Endodermal cell (in vitro differentiated cells): Measurements from ENCODE around the gene EIF3L. TPM values are rescaled to one million over a fixed set of nuclear protein-coding genes. Genes with fewer than 3 reads are reported as not detected.

Experiments
- DNase-seq: peaks from one replicate; pipeline ENCODE4 v3.0.0-alpha.2; 2017
- H3K27ac ChIP-seq: 2 replicates; pipeline ENCODE4 v1.5.1; 2013; ENCODE audit warnings: mild to moderate bottlenecking, low read depth, low read length, moderate library complexity
- H3K27me3 ChIP-seq: 2 replicates; pipeline ENCODE4 v1.6.1; 2013; ENCODE audit warnings: mild to moderate bottlenecking, low read length, moderate library complexity; ENCODE audit not compliant: insufficient read depth, control insufficient read depth, poor library complexity, severe bottlenecking
- H3K36me3 ChIP-seq: 2 replicates; pipeline ENCODE4 v1.7.0; 2013; ENCODE audit warnings: mild to moderate bottlenecking, low read length, moderate library complexity; ENCODE audit not compliant: control insufficient read depth, insufficient read depth
- H3K4me1 ChIP-seq: one replicate; pipeline ENCODE4 v1.7.0; 2013; ENCODE audit warnings: low read length; ENCODE audit not compliant: control insufficient read depth, insufficient read depth
- H3K4me3 ChIP-seq: 2 replicates; pipeline ENCODE4 v1.5.1; 2013; ENCODE audit warnings: mild to moderate bottlenecking, low read length, moderate library complexity
- H3K9ac ChIP-seq: 2 replicates; pipeline ENCODE4 v1.6.1; 2013; ENCODE audit warnings: mild to moderate bottlenecking, low read length, moderate library complexity; ENCODE audit not compliant: poor library complexity, severe bottlenecking; ENCODE audit errors: extremely low read depth
- H3K9me3 ChIP-seq: 2 replicates; pipeline ENCODE4 v1.6.1; 2013; ENCODE audit warnings: mild to moderate bottlenecking, low read length, moderate library complexity; ENCODE audit not compliant: control insufficient read depth
- H3K27ac Mint-ChIP-seq: 2 replicates; pipeline ENCODE4 v1.8.0; 2020; ENCODE audit warnings: mixed read lengths
- H3K27me3 Mint-ChIP-seq: 2 replicates; pipeline ENCODE4 v1.8.0; 2021; ENCODE audit warnings: mild to moderate bottlenecking, mixed read lengths; ENCODE audit not compliant: insufficient read depth
- H3K36me3 Mint-ChIP-seq: 2 replicates; pipeline ENCODE4 v1.8.0; 2020; ENCODE audit warnings: low read depth, mixed read lengths
- H3K4me1 Mint-ChIP-seq: 2 replicates; pipeline ENCODE4 v1.8.0; 2020; ENCODE audit warnings: mixed read lengths
- H3K4me3 Mint-ChIP-seq: 2 replicates; pipeline ENCODE4 v1.8.0; 2020; ENCODE audit warnings: mild to moderate bottlenecking, moderate library complexity, mixed read lengths
- H3K9me3 Mint-ChIP-seq: 2 replicates; pipeline ENCODE4 v1.8.0; 2020; ENCODE audit warnings: mild to moderate bottlenecking, mixed read lengths
- CTCF ChIP-seq: fragments of 200-600 bp; sonication (generic); conservative IDR thresholded peaks from 2 replicates; pipeline ENCODE4 v1.5.0; 2021; ENCODE audit warnings: antibody characterized with exemption, mild to moderate bottlenecking
- WGBS, 2 experiments: methylation state at CpG; one replicate each; pipeline versions ENCODE4 v1.1.5 to v1.1.7; 2013; ENCODE audit warnings: missing lambda C conversion rate in 2 of 2, mixed read lengths in 1 of 2; ENCODE audit not compliant: insufficient coverage in 1 of 2, insufficient read length in 1 of 2; 5-methylcytosine and 5-hydroxymethylcytosine counted together
- total RNA-seq, 2 donors: library from RNA; stranded (reverse); fragmentation: NEBNext Ultra II Directional in 1 of 2; extraction: Animal tissue kit (Norgen Biotek cat#: 25700) in 1 of 2; gene quantifications; 2 replicates in 1 of 2; 3 replicates in 1 of 2; pipeline ENCODE4 v1.2.1, GENCODE V29; 2021

EIF3L gene
- total RNA-seq, 2 donors from 2014 or later: 469 to 541 TPM

DNA sequence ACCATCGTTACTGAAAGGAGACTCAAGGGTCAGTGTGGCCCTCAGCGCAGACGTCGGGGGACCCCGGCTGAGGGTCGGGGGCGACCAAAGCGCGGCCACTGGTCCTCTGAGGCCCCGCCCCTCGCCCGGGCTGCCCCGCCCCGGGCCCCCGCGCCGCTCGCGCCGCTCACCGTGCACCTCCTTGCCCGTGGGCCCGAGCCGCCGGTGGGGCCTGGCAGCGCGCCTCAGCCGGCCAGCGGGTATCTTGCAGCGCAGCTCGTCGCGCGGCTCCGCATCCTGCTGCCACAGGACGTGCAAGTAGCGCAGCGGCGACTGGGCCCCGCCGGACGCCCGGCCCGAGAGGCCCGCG, 5.5 kb upstream of the EIF3L start:
- H3K27me3 ChIP-seq: no peaks in the 10 kb centered on the region
- no peak for DNase-seq
- TF ChIP-seq CTCF: no peak
- Mint-ChIP-seq H3K4me3 (peak overlapping the region; percentile 77), H3K4me1 (no peaks in the 10 kb centered on the region), H3K36me3 (peaks cover 12% of the 10 kb centered on the region), H3K27me3 (peaks cover 2% of the 10 kb centered on the region), H3K27ac (peak overlapping the region; percentile 68), H3K9me3 (peaks cover 8% of the 10 kb centered on the region)
- peak overlapping the region; percentile 95 for H3K4me3 ChIP-seq
- peaks cover 7% of the 10 kb centered on the region for H3K9me3 ChIP-seq
- H3K27ac ChIP-seq: peak overlapping the region; percentile 95
- H3K9ac ChIP-seq: peak overlapping the region; percentile 66
- 0% methylated on average over 18 to 46 of the region's 46 CpGs for WGBS, 2 experiments
- H3K4me1 ChIP-seq: no peaks in the 10 kb centered on the region
- peaks cover 6% of the 10 kb centered on the region for H3K36me3 ChIP-seq

GRCh38 chr22:37844904-37845329, 4.3 kb upstream of the EIF3L start:
- no peak for DNase-seq
- peak overlapping the region; percentile 70 for H3K27ac Mint-ChIP-seq
- H3K36me3 Mint-ChIP-seq: peaks cover 6% of the 10 kb centered on the region
- Histone ChIP-seq H3K27me3 (no peaks in the 10 kb centered on the region), H3K9me3 (peaks cover 7% of the 10 kb centered on the region), H3K4me1 (no peaks in the 10 kb centered on the region), H3K36me3 (peaks cover 2% of the 10 kb centered on the region), H3K9ac (no peak overlapping the region), H3K27ac (peak overlapping the region; percentile 66), H3K4me3 (peak overlapping the region; percentile 95)
- peaks cover under 1% of the 10 kb centered on the region for H3K4me1 Mint-ChIP-seq
- peaks cover 2% of the 10 kb centered on the region for H3K27me3 Mint-ChIP-seq
- H3K9me3 Mint-ChIP-seq: peaks cover 8% of the 10 kb centered on the region
- H3K4me3 Mint-ChIP-seq: peak overlapping the region; percentile 77
- WGBS, 2 experiments: 94% methylated on average over 4 to 5 of the region's 6 CpGs
- TF ChIP-seq CTCF: no peak

DNA sequence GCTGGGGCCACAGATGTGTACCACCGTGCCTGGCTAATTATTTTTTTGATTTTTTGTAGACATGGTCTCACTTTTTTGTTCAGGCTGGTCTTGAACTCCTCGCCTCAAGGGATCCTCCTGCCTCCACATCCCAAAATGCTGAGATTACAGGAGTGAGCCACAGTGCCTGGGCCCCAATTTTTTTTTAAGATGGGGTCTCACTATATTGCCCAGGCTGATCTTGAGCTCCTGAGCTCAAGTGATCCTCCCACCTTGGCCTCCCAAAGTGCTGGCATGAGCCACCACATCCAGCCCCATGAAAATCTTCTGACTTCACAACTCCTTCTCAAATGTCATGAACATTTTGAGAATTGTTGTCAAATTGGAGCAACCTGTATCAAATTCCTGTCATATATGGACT, 2.8 kb upstream of the EIF3L start:
- Histone ChIP-seq H3K27me3 (no peaks in the 10 kb centered on the region), H3K36me3 (peaks cover 10% of the 10 kb centered on the region), H3K4me3 (no peak overlapping the region), H3K27ac (no peak overlapping the region), H3K4me1 (peaks cover 6% of the 10 kb centered on the region), H3K9me3 (peaks cover 7% of the 10 kb centered on the region), H3K9ac (no peak overlapping the region)
- Mint-ChIP-seq H3K4me3 (no peak overlapping the region), H3K36me3 (peaks cover 13% of the 10 kb centered on the region), H3K4me1 (peaks cover 6% of the 10 kb centered on the region), H3K27ac (no peak overlapping the region), H3K27me3 (peaks cover 2% of the 10 kb centered on the region), H3K9me3 (peaks cover 8% of the 10 kb centered on the region)
- DNase-seq: no peak
- 89 to 95% methylated on average over 2 of the region's 2 CpGs for WGBS, 2 experiments
- no peak for TF ChIP-seq CTCF
